G401.6 (cell line): Measurements from ENCODE around the gene SRL.

Source experiments
- FAIRE-seq: peaks from 2 replicates; lab custom pipeline; 2012; peaks lifted over from hg19 to GRCh38; lab: Jason Lieb, UNC

Gene SRL

DNA sequence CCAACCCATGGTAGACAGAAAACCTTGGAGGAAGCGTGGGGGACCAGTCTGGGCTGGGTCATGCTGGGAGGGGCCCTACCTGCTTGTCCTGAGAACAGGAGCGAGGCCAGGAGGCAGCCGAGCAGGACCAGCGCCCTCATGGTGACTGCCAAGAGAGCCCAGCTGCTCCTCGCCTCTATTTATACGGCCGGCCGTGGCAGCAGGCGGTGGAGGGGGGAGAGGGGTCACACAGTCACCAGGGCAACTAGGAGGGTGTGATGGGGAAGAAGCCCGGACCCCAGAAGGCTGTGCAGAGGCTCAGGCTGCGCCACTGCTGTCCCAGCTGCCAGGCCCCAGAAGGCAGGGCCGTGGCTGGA is at the start of gene SRL:
Gene SRL, minus strand, starts transcription at position 153 of the 356 bp plus-strand sequence. Its CDS starts 13 bp downstream, at position 140.
- FAIRE-seq: no peak

DNA sequence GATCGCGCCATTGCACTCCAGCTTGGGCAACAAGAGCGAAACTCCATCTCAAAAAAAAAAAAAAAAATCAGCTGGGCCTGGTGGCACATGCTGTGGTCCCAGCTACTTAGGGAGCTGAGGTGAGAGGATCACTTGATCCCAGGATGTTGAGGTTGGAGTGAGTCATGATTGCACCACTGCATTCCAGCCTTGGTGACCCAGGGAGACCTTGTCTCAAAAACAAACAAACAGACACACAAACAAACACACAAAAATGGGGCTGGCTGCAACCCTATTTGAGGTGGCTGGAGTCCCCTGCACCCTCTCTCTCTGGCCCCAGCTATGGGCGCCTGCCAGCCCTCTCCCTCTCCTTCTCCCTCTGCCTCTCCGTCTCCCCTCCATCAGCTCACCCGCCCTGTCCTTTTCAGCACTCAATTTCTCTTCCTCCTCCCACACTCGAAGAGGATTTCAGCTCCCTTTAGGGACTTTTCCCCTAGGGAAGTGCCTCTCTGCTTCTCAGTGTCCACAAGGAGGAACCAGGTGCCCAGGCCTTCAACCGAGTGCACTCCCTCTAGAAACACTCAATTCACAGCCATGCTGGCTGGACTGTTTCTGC is 48.5 kb upstream of the SRL start:
- FAIRE-seq: peak; percentile 45

DNA sequence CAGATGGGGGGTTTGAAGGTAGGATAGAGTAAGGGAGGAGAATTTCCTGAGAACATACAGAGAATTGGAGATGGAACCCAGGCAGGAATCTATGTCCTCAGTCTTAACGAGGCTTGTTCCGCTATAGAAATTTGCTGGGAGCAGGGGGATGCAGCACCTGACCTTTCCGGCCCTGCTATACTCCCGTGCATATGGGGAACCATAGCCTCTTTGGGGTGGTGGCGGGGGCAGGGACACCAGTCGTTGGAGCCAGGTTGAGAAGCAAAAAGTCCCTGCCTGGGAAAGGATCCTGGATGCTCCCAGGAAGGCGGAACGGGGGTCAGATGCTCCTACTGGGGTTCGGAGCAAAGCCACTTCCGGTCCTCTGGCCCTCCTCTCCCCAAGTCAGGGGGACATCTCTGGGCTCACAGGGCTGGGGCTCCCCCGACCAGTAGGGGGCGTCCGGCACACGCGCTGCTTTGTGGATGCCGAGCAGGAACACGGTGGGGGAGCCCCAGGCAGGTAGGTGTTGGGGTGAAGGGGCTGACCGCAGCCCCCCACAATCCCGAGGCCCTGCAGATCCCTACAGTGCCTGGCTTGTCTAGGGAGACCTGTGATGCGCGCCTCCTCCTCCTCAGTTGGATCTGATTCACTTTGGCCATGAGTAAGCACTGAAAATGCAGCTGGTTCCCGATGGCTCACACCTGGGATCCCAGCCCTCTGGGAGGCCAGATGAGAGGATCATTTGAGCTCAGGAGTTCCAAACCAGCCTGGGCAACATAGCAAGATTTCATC is 46.5 kb upstream of the SRL start:
- FAIRE-seq: no peak

DNA sequence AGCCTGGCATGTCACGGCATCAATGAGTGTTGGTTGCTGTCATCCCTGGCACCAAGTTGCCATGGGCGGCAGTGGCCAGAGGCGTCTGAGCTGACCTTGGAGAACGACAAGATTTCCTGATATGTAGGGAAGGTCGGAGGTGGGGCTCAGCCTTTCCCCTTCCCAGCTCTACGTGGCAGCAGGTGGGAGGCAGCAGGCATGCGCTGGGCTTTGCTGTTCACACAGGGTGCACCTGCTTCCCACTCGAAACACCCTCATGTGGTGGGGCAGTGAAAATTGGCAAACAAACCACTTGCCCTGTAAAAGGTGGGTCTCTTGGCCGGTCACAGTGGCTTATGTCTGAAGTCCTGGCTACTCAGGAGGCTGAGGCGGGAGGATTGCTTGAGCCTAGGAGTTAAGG is 43.3 kb upstream of the SRL start:
- FAIRE-seq: no peak

DNA sequence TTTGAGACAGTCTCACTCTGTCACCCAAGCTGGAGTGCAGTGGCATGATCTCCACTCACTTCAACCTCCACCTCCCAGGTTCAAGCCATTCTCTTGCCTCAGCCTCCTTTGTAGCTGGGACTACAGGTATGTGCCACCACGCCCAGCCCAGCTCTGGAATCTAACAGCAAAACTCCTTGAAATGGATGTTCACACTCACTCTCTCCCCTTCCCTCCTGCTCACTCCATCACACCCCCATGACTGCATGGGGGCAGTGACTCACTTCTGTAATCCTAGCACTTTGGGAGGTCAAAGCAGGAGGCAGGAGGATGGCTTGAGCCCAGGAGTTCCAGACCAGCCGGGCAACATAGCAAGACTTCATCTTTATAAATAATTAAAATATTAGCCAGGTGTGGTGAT is 42.1 kb upstream of the SRL start:
- FAIRE-seq: no peak

DNA sequence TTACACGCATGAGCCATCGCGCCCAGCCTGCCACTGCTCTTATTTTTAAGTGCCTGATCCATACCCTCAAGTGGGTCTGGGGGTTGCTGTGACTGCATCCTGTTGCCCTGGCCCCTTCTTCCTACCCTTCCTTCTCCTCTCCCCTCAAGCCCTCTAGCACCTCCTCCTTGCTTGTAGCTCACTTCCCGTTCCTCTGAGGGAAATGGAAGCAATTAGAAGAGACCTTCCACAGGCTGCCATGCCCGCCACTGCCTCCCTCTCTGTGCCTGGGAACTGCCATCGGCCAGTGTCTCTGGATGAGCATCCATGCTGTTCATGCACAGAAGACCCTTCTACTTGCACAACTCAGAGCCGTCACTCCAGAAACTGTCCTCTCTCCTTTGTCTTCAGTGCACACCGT is 41.6 kb upstream of the SRL start:
- FAIRE-seq: no peak

DNA sequence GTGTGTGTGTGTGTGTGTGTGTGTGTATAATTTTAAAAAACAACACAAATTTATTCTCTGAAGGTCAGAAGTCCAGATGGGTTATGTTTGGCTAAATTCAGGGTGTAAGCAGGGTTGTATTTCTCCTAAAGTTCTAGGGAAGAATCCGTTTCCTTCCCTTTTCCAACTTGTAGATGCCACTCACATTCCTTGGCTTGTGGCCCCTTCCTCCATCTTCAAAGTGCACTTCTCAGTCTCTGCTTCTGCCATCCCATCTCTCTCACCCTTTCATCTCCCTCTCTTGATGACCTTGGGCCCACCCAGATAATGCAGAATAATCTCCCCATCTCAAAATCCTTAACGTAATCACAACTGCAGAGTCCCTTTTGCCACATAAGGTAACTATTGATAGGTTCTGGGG is 38.7 kb upstream of the SRL start:
- no peak for FAIRE-seq

DNA sequence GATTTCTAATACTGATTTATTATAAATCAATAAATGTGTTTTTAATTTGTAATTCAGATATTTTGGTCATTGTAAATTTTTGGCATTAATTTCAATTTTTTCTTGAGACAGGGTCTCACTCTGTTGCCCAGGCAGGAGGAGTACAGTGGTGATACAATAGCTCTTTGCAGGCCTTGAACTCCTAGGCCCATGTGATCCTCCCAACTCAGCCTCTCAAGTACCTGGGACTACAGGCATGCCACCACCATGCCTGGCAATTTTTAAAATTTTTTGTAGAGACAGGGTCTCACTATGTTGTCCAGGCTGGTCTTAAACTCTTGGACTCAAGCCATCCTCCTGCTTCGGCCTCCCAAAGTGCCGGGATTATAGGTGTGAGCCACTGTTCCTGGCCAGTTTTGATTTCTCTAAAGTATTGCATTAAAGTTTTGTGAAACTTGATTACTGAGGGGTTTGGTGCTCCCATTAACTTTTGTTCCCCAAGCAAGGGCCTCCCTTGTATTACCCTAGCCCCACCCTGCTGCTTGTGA is 36.2 kb upstream of the SRL start:
- no peak for FAIRE-seq

DNA sequence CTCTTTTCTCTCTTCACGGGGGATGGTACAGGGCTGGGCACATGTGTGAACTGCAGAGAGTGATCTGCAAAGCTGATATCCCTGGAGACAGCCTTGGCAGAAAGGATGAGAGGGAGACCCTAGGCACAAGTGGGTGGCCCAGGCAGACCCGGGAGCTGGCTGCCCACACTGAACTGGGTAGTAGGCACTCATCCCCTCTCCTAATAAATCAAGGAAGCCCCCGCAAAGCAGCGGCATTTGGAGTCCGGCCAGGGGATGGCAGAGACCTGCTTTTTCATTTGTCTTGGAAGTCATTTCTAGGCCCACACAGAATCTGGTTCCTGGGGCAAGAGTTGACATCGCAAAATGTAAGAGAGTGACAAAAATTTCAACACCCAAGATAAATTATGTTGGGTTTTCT is 34.0 kb upstream of the SRL start:
- FAIRE-seq: no peak

DNA sequence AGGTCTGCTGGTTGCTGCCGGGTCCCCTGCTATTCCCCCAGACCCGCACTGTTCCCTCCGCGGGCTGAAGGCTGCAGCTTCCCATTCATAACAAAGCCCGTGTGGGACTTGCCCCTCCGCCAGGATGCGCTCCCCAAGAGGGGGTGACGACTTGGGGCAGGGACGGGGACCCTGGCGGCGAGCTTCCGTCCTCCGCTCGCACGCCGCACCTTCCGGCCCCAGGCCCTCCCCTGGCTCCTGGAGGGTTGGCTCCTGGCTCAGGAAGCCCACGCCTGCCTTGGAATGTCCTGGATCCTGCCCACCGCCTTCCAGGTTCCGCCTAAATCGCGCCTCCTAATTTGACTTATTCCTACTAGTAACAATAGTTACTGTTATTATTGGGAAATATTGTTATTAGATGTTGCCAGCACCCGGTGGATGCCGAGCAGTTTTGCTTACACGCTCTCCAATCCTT is 32.0 kb upstream of the SRL start:
- no peak for FAIRE-seq

DNA sequence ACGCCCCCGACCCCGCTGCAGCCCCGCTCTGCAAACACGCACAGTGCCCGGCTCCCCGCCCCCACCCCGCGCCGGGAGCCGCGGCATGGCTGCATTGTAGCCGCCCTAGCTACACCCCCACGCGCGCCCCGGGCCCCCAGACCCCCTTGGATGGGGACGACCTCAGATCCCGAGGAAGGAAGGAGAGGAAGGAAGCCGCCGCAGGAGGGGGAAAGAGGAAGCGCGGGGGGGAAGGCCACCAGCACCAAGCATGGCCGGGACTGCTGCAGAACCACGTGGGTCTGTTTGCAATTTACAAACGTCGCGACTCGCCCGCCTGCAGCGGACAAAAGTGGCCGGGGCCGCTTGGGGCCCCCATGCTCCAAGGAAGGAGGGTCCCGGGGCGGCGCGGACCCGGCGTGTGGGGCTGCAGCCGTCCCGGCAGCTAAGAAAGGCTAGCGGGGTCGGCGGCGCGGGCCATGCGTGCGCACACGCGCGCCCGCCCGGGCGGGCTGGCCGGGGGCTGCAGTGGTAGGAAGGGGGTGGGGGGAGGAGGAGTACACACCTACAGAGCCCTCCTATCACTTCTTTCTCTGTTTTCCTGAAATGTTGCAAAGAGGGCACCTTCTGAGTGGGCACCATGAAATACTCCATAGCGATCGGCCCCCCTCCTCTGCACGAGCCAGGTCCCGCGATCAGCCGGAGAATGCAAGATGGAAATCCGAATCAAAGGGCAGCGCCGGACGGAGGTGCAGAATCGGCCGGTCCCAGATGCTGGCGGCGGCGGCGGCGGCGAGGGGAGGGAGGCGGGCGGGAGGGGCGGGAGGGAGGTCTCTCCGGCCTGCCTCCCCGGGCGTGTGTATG is 30.5 kb upstream of the SRL start:
- no peak for FAIRE-seq

DNA sequence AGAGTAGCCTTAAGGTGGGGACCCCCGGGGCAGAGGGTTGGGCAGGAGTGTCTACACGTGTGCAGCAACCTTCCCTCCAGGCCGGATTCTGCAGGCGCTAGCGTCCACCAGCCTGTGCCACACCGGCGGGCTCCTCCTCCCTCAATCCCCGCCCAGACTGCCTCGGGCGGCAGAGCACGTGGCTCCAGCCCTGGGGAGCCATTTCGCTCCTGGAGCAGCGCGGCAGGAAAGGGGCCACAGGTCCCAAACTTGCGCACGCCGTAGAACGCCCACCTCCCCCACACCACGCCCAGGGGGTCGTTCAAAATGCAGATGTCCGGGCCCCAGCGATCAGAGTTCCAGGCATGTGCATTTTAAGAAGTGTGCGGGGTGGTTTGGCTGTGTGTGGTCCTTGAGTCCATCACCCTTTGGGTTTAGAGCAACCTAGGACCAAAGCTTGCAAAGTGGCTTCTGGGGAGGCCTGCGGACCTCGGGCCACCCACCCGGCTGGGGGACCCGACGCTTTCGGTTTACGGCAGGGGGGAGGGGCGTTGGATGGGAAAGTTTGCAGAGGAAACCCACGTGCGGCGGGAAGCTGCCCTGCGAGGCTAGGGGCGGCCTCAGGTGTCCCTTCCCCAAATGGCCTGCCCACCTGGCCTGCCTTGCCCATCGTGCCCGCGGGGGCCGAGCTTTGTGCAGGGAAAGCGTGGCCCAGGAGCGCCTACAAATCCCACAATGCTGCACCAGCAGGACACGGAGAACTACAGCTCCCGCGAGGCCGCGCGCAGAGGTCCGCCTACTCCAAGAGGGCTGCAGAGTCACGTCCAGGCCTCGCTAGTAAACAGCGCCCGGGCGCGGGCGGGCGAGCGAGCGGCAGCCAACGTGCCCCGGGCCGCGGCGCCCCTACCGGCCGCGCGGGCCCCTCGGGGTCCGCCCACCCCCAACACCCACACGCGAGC is 29.6 kb upstream of the SRL start:
- peak; percentile 42 for FAIRE-seq

DNA sequence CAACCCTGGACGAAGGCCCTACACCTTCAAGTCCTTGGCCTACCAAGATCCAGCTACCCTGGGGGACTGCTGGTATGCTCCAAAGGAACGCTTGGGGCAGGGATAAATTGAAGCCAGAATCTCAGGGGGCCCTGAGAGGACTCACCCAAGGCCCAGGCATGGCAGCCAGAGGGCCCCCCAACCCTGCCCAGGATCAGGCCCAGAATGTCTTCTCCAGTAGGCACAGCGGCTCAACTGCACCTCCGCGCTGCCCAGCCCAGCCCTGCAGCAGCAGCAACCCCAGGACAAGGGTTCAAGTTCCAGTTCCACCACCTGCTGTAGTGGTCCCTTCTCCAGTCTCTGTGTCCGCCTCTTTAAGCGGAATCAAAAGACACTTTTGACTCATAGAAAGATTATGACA is 28.7 kb upstream of the SRL start:
- FAIRE-seq: no peak

DNA sequence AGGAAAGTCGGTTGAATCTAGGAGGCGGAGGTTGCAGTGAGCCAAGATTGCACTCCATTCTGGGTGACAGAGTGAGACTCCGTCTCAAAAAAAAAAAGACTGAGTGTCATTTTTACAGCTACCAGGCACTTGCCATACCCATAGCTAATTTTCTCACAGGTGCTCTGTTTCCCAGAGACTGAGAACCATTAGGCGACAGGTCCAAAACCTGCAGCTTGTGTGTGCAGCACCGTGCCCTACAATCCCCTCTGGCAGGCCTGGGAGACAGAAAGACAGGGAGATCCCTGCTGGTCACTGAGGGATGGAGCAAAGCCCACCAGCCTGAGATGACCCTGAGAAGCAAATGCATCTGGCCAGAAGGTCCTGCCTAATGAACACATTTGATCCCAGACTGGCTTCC is 28.2 kb upstream of the SRL start:
- no peak for FAIRE-seq

DNA sequence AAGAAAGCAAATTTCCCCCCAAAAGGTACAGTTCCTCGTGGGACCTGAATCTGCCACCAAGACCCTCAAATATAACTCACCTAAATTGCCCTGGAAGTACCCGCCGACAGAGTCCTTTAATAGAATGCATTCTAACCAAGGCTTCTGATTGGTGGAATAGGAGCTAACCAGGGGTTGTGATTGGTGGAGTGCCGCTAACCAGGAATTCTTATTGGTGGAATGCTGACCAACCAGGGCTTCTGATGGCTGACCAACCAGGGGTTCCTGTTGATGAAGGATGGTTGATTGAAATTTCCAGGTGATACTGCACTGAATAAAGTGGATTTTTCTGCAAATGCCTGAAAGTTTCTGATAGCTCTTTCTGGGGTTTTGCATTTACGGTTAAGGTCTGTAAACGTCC is 24.5 kb upstream of the SRL start:
- peak; percentile 76 for FAIRE-seq

DNA sequence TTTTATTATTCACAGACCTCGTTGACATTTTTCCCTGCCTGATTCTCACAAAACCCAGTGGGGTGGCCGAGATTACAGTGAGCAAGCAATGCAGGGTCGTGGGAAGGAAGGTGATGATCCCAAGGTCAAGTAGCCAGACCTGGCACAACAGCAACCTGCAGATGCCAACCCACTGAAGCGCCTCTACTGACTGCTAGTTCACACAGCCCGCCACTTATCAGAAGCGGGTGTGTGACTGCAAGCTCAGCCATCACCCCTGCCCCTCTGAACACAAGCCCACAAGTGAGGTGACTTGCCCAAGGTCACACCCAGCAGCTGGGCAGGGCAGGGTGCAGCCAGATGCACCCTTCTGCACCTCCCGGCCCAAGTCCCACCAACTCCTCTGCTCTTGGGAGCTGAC is 23.8 kb upstream of the SRL start:
- FAIRE-seq: no peak

DNA sequence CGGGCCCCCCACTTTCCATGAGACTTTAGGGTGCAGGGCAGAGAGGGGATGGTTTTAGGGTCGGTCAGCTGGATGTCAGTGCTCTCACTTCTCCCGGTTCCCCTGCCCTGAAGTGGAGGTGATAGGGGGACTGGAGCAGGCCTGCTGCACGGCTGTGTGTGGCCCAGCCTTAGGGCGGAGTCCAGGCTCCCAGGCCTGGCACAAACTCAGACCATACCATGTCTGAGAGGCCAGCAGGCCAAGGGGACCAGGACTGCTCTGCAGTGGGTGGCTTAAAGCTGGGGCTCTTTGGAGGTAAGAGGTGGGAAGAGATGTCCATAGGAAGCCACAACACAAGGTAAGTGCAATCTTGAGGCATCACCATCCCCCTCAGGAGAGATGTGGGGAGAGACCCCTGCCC is 22.7 kb upstream of the SRL start:
- FAIRE-seq: no peak

DNA sequence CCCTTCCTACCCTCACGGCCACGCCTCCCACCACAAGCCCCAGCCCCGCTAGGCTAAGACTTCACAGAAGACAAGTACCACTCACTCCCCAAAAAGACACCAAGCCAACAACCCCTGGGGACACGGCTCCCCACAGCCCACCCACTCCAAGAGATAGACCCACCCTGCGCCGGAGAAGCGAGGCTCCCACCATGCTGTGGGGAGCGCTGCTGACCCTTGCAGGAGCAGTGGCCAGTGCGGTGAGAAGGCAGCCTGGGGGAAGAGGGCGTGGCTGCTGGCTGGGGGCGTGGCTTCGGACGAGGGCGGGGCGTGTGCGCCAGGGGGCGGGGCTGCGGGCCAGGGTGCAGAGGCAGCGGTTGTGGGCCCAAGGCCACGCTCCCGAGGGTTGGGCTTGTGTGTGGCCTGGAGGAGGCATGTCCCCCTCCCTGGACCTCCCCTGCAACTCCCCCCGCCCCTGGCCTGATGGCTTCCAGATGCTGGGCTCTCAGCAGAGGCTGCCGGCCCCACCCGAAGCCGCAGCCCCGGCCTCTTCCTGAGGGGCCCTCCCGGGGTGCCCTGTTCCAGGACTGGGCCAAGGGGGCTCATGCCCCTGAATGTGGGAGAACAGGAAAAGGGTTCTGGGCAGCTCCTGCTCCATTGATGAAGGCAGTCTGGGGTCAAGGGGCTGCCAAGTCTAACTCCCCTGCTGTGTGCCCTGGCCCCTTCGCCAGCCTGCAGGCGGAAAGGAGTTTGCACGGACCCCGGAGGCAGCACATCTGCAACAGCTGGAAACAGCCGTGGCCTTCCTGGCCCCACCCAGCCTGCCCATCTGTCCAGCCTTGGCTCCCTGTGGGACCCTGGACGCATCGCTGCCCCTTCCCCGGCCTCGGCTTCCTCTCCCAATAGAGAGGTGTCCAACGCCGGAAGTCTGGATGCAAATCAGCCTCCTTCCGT is 21.9 kb upstream of the SRL start:
- no peak for FAIRE-seq

DNA sequence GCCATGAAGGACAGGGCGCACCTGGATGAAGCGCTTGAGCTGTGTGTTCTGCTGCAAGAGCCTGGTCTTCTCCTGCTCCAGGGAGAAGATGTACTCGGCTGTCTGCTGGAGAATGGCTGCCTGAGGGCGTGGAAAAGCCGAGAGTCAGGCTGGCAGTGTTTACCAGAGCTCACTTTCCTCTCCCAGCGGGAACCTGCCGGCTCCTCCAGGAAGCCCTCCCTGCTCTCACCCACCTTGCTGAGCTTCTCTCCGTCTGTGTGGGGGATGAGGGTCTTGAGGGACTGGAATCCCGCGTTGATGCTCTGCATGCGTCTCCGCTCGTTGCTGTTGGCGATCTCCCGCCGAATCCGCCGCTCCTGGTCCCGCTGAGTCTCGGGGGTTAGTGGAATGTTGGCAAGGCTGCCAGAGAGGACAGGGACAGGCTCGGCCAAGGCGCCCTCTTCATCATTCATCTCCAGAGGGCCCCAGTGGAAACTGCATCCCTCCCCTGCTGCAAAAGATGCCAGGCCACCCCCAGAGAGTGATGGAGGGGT is 20.5 kb upstream of the SRL start:
- FAIRE-seq: no peak

DNA sequence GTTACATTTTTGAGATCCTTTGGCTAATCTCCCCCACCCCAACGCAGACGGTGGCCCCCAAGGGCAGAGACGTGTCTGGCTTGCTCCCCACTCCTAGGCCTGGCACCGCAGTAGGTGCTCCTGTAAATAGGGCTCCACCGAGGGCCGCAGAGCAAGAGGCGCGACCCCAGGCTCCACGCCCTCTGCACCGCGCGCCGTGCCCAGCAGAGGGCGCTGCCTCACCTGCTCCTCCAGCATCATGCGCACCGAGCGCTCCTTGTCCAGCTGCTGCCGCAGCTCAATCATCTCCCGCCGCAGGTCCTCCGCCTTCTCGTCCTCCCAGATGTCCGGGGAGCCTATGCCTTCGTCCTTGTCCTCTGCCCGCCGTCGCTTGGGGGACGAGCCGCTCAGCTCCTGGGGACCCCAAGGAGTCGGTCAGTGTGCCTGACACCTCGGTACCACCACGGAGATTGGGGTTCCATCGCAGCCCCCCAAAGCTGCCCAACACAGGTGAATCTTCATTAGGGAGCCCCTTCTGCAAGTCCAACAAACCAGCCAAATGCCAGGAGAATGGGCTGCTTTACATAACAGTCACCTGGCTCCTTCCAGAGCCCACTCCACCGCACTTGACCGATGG is 19.8 kb upstream of the SRL start:
- no peak for FAIRE-seq
